HG03135 (cell line): ENCODE measurements around the gene SEMA4A.
A peak's percentile ranks its signal among the peaks of the same experiment; 100 is the strongest.

ENCODE experiments used
- ATAC-seq: cut with Tn5 transposase; IDR thresholded peaks from one replicate; pipeline ENCODE4 v1.9.1; 2021; ENCODE audit warnings: mild to moderate bottlenecking, moderate library complexity; ENCODE audit not compliant: unreplicated experiment

The SEMA4A gene

DNA sequence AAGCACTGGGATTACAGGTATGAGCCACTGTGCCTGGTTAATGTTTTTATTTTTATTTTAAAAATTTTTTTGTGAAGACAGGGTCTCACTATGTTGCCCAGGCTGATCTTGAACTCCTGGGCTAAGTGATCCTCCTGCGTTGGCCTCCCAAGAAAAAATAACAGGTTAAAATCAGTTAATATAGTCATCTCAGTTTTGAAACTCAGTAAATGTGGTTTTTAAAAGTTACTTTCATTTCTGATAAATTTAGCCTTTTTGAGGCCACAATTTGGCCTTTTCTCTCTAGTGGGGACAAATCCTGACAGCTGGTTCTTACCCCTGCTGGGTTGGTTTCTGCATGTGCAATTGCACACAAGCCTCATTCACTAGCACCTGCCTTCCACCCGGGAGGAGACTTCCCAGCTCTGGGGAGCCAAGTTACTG is 72.7 kb downstream of the SEMA4A start:
- peak; percentile 78 for ATAC-seq

DNA sequence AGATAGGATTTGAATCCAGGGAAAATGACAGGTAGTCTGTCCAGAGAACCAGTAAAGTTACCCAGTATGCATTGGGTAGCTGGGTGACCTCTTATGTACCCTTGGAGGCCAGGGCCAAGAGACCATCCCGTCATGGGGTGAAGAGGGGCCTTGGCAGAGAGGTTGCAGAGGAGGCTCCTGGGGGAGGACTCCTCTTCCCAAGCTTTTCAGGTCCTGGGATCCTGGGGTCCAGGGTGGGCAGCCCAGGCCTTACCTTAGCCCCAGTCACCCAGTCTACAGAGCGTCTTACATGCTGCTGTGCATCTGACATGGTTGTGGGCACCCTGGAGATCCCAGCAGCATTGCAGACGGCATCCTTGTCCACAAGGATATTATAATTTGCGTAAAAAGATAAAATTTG is 73.4 kb downstream of the SEMA4A start:
- no peak for ATAC-seq
